Mucosa of stomach (tissue), 1 donor: ENCODE results near the gene RHCE.
"Not testable (repeated sequence)": the region's sequence is repeated elsewhere in the genome, so short reads cannot be mapped to it uniquely, and the experiment has no call there.

Experiments used
- H3K27me3 ChIP-seq: one replicate; pipeline ENCODE4 v1.7.0; 2013; ENCODE audit warnings: mild to moderate bottlenecking, low read length; ENCODE audit not compliant: control insufficient read depth, insufficient read depth
- H3K36me3 ChIP-seq: one replicate; pipeline ENCODE4 v1.7.0; 2013; ENCODE audit warnings: low read length; ENCODE audit not compliant: control insufficient read depth, insufficient read depth
- H3K4me1 ChIP-seq: one replicate; pipeline ENCODE4 v1.7.0; 2013; ENCODE audit warnings: mild to moderate bottlenecking, low read length; ENCODE audit not compliant: control insufficient read depth, insufficient read depth
- H3K4me3 ChIP-seq: one replicate; pipeline ENCODE4 v1.7.0; 2013; ENCODE audit warnings: low read length
- H3K9ac ChIP-seq: one replicate; pipeline ENCODE4 v1.7.0; 2013; ENCODE audit warnings: mild to moderate bottlenecking, low read length, moderate library complexity
- H3K9me3 ChIP-seq: one replicate; pipeline ENCODE4 v1.7.0; 2013; ENCODE audit warnings: mild to moderate bottlenecking, low read length, moderate library complexity; ENCODE audit not compliant: control insufficient read depth
- donor health status: Pancreatic carcinoma.

Gene RHCE

GRCh38 chr1:25420715-25421114, at the start of gene RHCE:
Gene RHCE, minus strand, starts transcription at chr1:25420825. Its CDS starts 39 bp downstream, at chr1:25420786.
- not testable (repeated sequence) for H3K9ac ChIP-seq, H3K4me3 ChIP-seq, H3K27me3 ChIP-seq, H3K36me3 ChIP-seq, H3K4me1 ChIP-seq, H3K9me3 ChIP-seq

- H3K9ac ChIP-seq = no peak overlapping the region
- H3K9me3 ChIP-seq = no peaks in the 10 kb centered on the region
- no peaks in the 10 kb centered on the region for H3K27me3 ChIP-seq
- H3K36me3 ChIP-seq = no peaks in the 10 kb centered on the region
- H3K4me3 ChIP-seq = no peak overlapping the region
- H3K4me1 ChIP-seq = no peaks in the 10 kb centered on the region
Observed at GRCh38 chr1:25469177-25469576, 48.6 kb upstream of the RHCE start.

GRCh38 chr1:25468033-25468432, 47.4 kb upstream of the RHCE start:
- Histone ChIP-seq H3K4me1 (no peaks in the 10 kb centered on the region), H3K27me3 (no peaks in the 10 kb centered on the region), H3K4me3 (no peak overlapping the region), H3K9ac (no peak overlapping the region), H3K9me3 (no peaks in the 10 kb centered on the region), H3K36me3 (no peaks in the 10 kb centered on the region)

GRCh38 chr1:25467616-25468015, 47.0 kb upstream of the RHCE start:
- H3K9ac ChIP-seq = no peak overlapping the region

GRCh38 chr1:25467193-25467592, 46.6 kb upstream of the RHCE start:
- H3K27me3 ChIP-seq = no peaks in the 10 kb centered on the region
- H3K9me3 ChIP-seq = no peaks in the 10 kb centered on the region
- H3K4me3 ChIP-seq = no peak overlapping the region
- H3K4me1 ChIP-seq = no peaks in the 10 kb centered on the region
- H3K9ac ChIP-seq = no peak overlapping the region
- no peaks in the 10 kb centered on the region for H3K36me3 ChIP-seq

More at GRCh38 chr1:25467616-25468015, 47.0 kb upstream of the RHCE start:
- no peak overlapping the region for H3K4me3 ChIP-seq
- H3K36me3 ChIP-seq = no peaks in the 10 kb centered on the region
- no peaks in the 10 kb centered on the region for H3K27me3 ChIP-seq
- H3K9me3 ChIP-seq = no peaks in the 10 kb centered on the region
- no peaks in the 10 kb centered on the region for H3K4me1 ChIP-seq

DNA sequence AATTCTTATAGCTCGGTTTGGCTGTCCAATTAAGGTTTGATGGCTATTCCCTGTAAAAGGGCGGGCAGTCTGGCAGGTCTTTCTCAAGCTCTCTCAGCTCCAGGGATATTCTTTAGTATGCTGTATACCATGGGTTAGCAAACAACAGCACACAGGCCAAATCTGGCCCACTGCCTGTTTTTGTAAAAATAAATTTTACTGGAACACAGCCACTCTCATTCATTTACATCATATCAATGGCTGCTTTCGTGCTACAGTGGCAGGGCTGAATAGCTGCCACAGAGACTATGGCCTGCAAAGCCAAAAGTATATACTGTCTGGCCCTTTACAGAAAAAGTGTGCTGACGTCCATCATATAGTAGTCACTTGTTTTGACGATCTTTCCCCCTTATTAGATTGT, 42.1 kb upstream of the RHCE start:
- H3K36me3 ChIP-seq = no peaks in the 10 kb centered on the region
- no peak overlapping the region for H3K9ac ChIP-seq
- no peaks in the 10 kb centered on the region for H3K4me1 ChIP-seq
- H3K4me3 ChIP-seq = no peak overlapping the region
- no peaks in the 10 kb centered on the region for H3K27me3 ChIP-seq
- no peaks in the 10 kb centered on the region for H3K9me3 ChIP-seq

DNA sequence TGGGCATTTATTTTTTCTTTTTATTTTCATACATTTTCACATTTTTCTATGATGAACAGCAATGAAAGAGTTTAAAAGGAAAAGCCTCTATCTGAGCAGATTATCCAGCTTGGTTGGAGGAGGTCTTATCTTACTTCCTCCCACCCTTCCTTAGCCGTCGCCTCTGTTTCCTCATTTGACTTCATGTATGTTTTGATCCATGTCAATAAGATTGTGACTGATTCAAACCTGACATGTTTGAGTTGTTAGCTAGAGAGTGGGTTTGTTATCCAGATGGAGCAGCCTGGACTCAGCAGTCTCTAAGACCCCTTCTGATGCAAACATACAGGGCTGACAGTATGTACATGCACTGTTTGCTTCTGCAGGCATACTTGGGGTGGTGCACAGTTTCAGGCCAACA, 41.2 kb upstream of the RHCE start:
- Histone ChIP-seq H3K4me1 (no peaks in the 10 kb centered on the region), H3K4me3 (no peak overlapping the region), H3K9me3 (no peaks in the 10 kb centered on the region), H3K36me3 (no peaks in the 10 kb centered on the region), H3K27me3 (no peaks in the 10 kb centered on the region), H3K9ac (no peak overlapping the region)

- not testable (repeated sequence) for H3K9ac ChIP-seq, H3K4me3 ChIP-seq, H3K27me3 ChIP-seq, H3K36me3 ChIP-seq, H3K9me3 ChIP-seq, H3K4me1 ChIP-seq
Observed at GRCh38 chr1:25460816-25461215, 40.2 kb upstream of the RHCE start.

DNA sequence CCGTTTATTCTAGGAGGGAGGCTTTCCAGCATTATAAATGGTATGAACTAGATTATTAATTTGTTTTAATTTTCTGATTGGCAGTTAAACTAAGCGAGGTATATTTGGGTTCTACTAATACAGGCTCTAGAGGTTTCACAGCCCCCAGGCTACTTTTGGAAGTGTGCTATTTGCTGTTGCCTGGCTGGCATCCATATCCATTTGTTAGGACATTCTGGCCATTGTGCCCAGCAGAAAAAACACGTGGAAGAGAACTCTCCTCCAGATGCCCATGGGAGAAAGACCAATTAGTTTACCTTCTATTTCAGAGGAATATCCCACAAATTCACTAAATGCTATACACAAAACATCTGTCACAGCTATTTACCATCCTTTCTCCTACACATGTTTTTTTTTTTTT, 39.4 kb upstream of the RHCE start:
- no peak overlapping the region for H3K4me3 ChIP-seq
- H3K9me3 ChIP-seq = no peaks in the 10 kb centered on the region
- no peak overlapping the region for H3K9ac ChIP-seq
- no peaks in the 10 kb centered on the region for H3K4me1 ChIP-seq
- no peaks in the 10 kb centered on the region for H3K27me3 ChIP-seq
- no peaks in the 10 kb centered on the region for H3K36me3 ChIP-seq

DNA sequence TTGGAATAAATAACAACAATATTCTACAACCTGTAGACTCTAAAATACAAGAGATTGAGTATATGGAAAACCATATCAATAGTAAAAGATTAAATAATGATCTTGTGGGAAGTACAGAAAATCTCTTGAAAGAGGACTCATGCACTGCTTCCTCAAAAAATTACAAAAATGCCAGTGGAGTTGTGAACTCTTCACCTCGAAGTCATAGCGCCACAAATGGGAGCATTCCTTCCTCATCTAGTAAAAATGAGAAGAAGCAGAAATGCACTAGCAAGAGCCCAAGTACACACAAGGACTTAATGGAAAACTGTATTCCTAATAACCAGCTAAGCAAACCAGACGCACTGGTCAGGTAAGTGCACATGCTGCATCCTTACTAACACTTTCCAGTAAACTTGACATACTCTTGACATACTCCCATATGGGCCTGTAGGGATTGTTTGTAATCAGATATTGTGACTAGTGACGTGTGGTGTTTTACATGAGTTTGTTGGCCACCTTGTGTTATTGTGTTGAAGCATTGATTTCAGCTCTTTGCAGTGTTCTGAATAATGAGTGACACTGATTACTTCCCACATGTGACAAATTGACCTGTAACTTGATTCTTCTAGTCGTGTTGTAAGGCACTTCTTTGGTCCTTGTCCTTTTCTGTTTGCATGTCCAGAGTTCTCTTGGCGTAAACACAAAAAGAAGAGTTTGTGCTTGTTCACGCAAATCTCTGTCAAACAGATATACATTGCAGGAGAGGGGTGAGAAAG, 38.1 kb upstream of the RHCE start:
- Histone ChIP-seq H3K4me3 (no peak overlapping the region), H3K36me3 (no peaks in the 10 kb centered on the region), H3K9me3 (no peaks in the 10 kb centered on the region), H3K9ac (no peak overlapping the region), H3K27me3 (no peaks in the 10 kb centered on the region), H3K4me1 (no peaks in the 10 kb centered on the region)

GRCh38 chr1:25456502-25456901, 35.9 kb upstream of the RHCE start:
- no peak overlapping the region for H3K9ac ChIP-seq
- H3K36me3 ChIP-seq = no peaks in the 10 kb centered on the region
- no peak overlapping the region for H3K4me3 ChIP-seq
- H3K9me3 ChIP-seq = no peaks in the 10 kb centered on the region
- H3K27me3 ChIP-seq = no peaks in the 10 kb centered on the region
- no peaks in the 10 kb centered on the region for H3K4me1 ChIP-seq

DNA sequence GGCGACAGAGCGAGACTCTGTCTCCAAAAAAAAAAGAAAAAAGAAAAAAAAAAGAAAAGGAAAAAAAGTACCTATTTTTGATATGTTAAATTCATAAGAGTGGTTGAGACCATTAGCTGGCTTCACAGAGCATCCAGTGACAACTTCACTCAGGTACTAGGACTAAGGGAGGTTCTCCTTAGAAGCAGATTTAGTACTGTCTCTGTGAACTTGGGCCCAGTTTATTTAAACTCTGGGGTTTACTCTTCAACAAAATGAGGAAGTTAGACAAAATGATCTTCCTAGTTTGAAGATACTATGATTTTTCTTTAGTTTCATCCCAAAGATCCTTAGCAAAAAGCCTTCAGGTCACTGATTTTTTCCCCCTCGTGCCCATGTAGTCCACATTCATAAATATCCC, 31.3 kb upstream of the RHCE start:
- no peaks in the 10 kb centered on the region for H3K9me3 ChIP-seq
- H3K4me1 ChIP-seq = no peaks in the 10 kb centered on the region
- no peaks in the 10 kb centered on the region for H3K27me3 ChIP-seq
- H3K9ac ChIP-seq = no peak overlapping the region
- no peaks in the 10 kb centered on the region for H3K36me3 ChIP-seq
- no peak overlapping the region for H3K4me3 ChIP-seq

DNA sequence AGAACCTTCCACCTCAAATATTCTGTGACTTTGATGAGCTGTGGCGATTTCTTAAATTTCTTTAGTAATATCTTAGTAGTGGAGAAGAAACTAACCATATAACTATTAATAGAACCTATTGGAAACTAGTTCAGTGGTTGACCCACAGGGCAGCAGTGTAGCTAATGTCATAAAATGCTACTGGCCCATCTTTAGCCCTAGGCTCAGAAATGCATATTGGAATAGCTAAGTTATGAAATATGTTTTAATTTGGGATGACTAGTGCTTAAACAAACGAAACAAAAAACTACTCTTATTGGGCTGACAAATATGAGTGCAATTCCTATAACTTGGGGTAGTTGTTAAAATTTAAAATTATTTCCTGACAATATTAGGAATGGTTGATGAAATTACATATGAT, 30.3 kb upstream of the RHCE start:
- Histone ChIP-seq H3K4me1 (no peaks in the 10 kb centered on the region), H3K9me3 (no peaks in the 10 kb centered on the region), H3K27me3 (no peaks in the 10 kb centered on the region), H3K9ac (no peak overlapping the region), H3K36me3 (no peaks in the 10 kb centered on the region), H3K4me3 (no peak overlapping the region)
